Neural progenitor cell (in vitro differentiated cells): ENCODE measurements around the gene EMC8. TPM values are rescaled to one million over a fixed set of nuclear protein-coding genes. Genes with fewer than 3 reads are reported as not detected.

Source experiments
- DNase-seq: peaks from one replicate; pipeline ENCODE4 v3.0.0-alpha.2; 2016; ENCODE audit warnings: low spot score
- H2AFZ ChIP-seq: fragments of 200-600 bp; sonication (generic); replicated peaks from 2 replicates; pipeline ENCODE4 v1.6.1; 2016; ENCODE audit warnings: antibody characterized with exemption
- H3F3A ChIP-seq: fragments of 200-600 bp; sonication (generic); 2 replicates; pipeline ENCODE4 v1.6.1; 2016; ENCODE audit warnings: antibody characterized with exemption, low read depth
- H3K27ac ChIP-seq: fragments of 200-600 bp; sonication (generic); 2 replicates; pipeline ENCODE4 v1.5.1; 2016; ENCODE audit warnings: mild to moderate bottlenecking
- H3K27me3 ChIP-seq: fragments of 200-600 bp; sonication (generic); 2 replicates; pipeline ENCODE4 v1.6.1; 2016; ENCODE audit warnings: mild to moderate bottlenecking, moderate library complexity
- H3K36me3 ChIP-seq: fragments of 200-600 bp; sonication (generic); 2 replicates; pipeline ENCODE4 v1.5.1; 2016
- H3K4me1 ChIP-seq: fragments of 200-600 bp; sonication (generic); 2 replicates; pipeline ENCODE4 v1.6.1; 2016; ENCODE audit warnings: mixed run types
- H3K4me2 ChIP-seq: fragments of 200-600 bp; sonication (generic); 2 replicates; pipeline ENCODE4 v1.6.1; 2016
- H3K4me3 ChIP-seq: fragments of 200-600 bp; sonication (generic); 2 replicates; pipeline ENCODE4 v1.5.1; 2016
- H3K79me2 ChIP-seq: fragments of 200-600 bp; sonication (generic); 2 replicates; pipeline ENCODE4 v1.6.1; 2016; ENCODE audit warnings: low read depth
- H3K9ac ChIP-seq: fragments of 200-600 bp; sonication (generic); 2 replicates; pipeline ENCODE4 v1.6.1; 2016
- H3K9me3 ChIP-seq: fragments of 200-600 bp; sonication (generic); 2 replicates; pipeline ENCODE4 v1.5.1; 2016; ENCODE audit warnings: low read depth
- H4K20me1 ChIP-seq: fragments of 200-600 bp; sonication (generic); 2 replicates; pipeline ENCODE4 v1.6.1; 2016; ENCODE audit warnings: low read depth
- H3K27ac Mint-ChIP-seq: 3 replicates; pipeline ENCODE4 v1.8.0; 2021; ENCODE audit warnings: mixed read lengths
- H3K27me3 Mint-ChIP-seq: 2 replicates; pipeline ENCODE4 v1.8.0; 2022; ENCODE audit warnings: low read depth, mild to moderate bottlenecking, inconsistent platforms, moderate library complexity, mixed read lengths; ENCODE audit not compliant: insufficient read depth
- H3K36me3 Mint-ChIP-seq: 3 replicates; pipeline ENCODE4 v1.8.0; 2021; ENCODE audit warnings: mixed read lengths
- H3K4me1 Mint-ChIP-seq: 3 replicates; pipeline ENCODE4 v1.8.0; 2021; ENCODE audit warnings: mixed read lengths
- H3K4me3 Mint-ChIP-seq: 3 replicates; pipeline ENCODE4 v1.8.0; 2021; ENCODE audit warnings: mild to moderate bottlenecking, moderate library complexity, mixed read lengths
- H3K9me3 Mint-ChIP-seq: 3 replicates; pipeline ENCODE4 v1.8.0; 2020; ENCODE audit warnings: mixed read lengths
- EZH2 ChIP-seq: fragments of 200-600 bp; sonication (generic); IDR thresholded peaks from 2 replicates; pipeline ENCODE4 v1.6.1; 2017; ENCODE audit warnings: antibody characterized with exemption, mild to moderate bottlenecking, moderate library complexity
- EZH2phosphoT487 ChIP-seq: fragments of 200-600 bp; sonication (generic); IDR thresholded peaks from 2 replicates; pipeline ENCODE4 v1.6.1; 2017; ENCODE audit warnings: antibody characterized with exemption
- total RNA-seq: library from RNA; depleted of rRNA; stranded (reverse); fragments of >200 nt; gene quantifications from 2 replicates; pipeline ENCODE4 v1.2.3, GENCODE V29; 2015; ENCODE audit warnings: low replicate concordance
- TF ChIP-seq, protein P1 (sequence below): fragments of 200-600 bp; sonication (generic); IDR thresholded peaks from 2 replicates; pipeline ENCODE4 v1.5.1; 2017; ENCODE audit warnings: antibody characterized with exemption, mild to moderate bottlenecking

The EMC8 gene
- total RNA-seq, 1 donor from 2014 or later = 25.1 TPM

GRCh38 chr16:85750146-85750826, 49.1 kb downstream of the EMC8 start:
- H3K9me3 Mint-ChIP-seq = no peaks in the 10 kb centered on the region
- Histone ChIP-seq H2AFZ (peak overlapping the region; percentile 92), H4K20me1 (peaks cover 17% of the 10 kb centered on the region), H3K4me1 (peaks cover 27% of the 10 kb centered on the region), H3K9ac (no peak overlapping the region), H3K36me3 (no peaks in the 10 kb centered on the region), H3K79me2 (no peaks in the 10 kb centered on the region), H3F3A (peaks cover 18% of the 10 kb centered on the region), H3K4me2 (peak overlapping the region; percentile 84), H3K9me3 (no peaks in the 10 kb centered on the region), H3K27me3 (peaks cover 50% of the 10 kb centered on the region), H3K4me3 (peak overlapping the region; percentile 71), H3K27ac (no peak overlapping the region)
- peaks cover 11% of the 10 kb centered on the region for H3K4me1 Mint-ChIP-seq
- TF ChIP-seq, protein P1, sequence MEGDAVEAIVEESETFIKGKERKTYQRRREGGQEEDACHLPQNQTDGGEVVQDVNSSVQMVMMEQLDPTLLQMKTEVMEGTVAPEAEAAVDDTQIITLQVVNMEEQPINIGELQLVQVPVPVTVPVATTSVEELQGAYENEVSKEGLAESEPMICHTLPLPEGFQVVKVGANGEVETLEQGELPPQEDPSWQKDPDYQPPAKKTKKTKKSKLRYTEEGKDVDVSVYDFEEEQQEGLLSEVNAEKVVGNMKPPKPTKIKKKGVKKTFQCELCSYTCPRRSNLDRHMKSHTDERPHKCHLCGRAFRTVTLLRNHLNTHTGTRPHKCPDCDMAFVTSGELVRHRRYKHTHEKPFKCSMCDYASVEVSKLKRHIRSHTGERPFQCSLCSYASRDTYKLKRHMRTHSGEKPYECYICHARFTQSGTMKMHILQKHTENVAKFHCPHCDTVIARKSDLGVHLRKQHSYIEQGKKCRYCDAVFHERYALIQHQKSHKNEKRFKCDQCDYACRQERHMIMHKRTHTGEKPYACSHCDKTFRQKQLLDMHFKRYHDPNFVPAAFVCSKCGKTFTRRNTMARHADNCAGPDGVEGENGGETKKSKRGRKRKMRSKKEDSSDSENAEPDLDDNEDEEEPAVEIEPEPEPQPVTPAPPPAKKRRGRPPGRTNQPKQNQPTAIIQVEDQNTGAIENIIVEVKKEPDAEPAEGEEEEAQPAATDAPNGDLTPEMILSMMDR = no peak
- TF ChIP-seq EZH2 (peak; percentile 74), EZH2phosphoT487 (peak; percentile 59)
- peak; percentile 59 for DNase-seq
- peaks cover 19% of the 10 kb centered on the region for H3K27me3 Mint-ChIP-seq
- no peak overlapping the region for H3K27ac Mint-ChIP-seq
- peak overlapping the region; percentile 87 for H3K4me3 Mint-ChIP-seq
- no peaks in the 10 kb centered on the region for H3K36me3 Mint-ChIP-seq

DNA sequence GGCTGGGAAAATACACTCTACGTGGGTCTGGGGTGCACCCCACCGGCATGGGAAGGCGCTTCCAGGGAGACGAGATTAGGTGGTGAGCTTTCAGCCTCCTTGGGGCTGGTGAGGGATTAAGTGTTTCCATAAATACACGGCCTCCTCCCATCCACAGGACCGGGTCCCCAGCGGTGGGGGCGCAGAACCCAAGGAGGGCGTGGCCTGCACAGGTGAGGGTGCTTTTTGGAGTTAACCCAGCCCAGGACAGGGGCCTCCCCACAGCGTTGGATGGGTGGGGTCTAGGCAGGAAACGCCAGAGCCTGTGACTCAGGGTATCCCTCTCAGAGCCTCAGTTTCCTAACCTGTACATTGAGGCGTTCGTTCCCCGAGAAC, 49.6 kb downstream of the EMC8 start:
- H3K36me3 ChIP-seq = no peaks in the 10 kb centered on the region
- H3K4me3 ChIP-seq = peak overlapping the region; percentile 71
- peaks cover 18% of the 10 kb centered on the region for H3F3A ChIP-seq
- Mint-ChIP-seq H3K9me3 (no peaks in the 10 kb centered on the region), H3K4me3 (peak overlapping the region; percentile 87), H3K27me3 (peaks cover 19% of the 10 kb centered on the region), H3K36me3 (no peaks in the 10 kb centered on the region), H3K27ac (no peak overlapping the region), H3K4me1 (peaks cover 11% of the 10 kb centered on the region)
- H3K9ac ChIP-seq = no peak overlapping the region
- peaks cover 27% of the 10 kb centered on the region for H3K4me1 ChIP-seq
- TF ChIP-seq EZH2 (no peak), EZH2phosphoT487 (no peak)
- TF ChIP-seq, protein P1 = no peak
- H3K27ac ChIP-seq = no peak overlapping the region
- H2AFZ ChIP-seq = peak overlapping the region; percentile 92
- H4K20me1 ChIP-seq = peaks cover 17% of the 10 kb centered on the region
- H3K79me2 ChIP-seq = no peaks in the 10 kb centered on the region
- H3K4me2 ChIP-seq = peak overlapping the region; percentile 84
- peaks cover 50% of the 10 kb centered on the region for H3K27me3 ChIP-seq
- DNase-seq = no peak
- H3K9me3 ChIP-seq = no peaks in the 10 kb centered on the region

DNA sequence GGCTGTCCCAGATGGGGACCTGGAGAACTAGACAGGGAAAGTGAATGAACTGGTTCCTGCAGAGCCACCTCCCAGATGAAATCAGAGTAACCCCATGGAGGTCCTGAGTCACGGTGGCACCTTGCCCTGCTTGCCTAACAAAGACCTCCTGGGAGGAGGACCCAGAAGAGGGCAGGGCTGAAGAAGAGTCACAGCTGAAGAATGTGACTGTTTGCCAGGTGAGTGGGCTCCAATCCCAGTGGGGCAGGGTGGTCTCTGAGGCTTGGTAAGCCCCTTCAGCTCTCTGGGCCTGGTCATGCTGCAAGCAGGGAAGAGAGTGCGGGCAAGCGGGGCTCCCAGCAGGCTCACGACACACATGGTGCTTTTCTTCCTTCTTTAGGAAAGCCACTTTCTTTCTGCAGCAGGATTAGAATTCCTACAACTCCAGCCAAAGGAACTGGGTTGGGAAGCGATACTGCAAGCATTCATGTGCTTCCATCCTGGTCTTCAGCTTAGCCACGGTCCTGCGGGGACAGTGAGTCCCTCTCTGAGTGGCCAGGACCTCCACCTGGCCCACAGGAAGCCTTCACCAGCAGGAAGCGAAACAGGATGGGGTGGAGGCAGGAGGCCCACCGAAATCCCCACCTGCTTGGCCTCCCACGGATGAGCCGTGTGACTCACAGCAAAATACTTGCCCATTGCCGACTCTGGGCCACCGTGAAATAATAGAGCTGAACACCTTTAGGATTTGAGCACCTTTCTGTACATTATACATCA, 52.7 kb downstream of the EMC8 start:
- H3K27me3 ChIP-seq = peaks cover 28% of the 10 kb centered on the region
- peaks cover 8% of the 10 kb centered on the region for H3F3A ChIP-seq
- TF ChIP-seq EZH2 (no peak), EZH2phosphoT487 (no peak)
- TF ChIP-seq, protein P1 = no peak
- peaks cover 12% of the 10 kb centered on the region for H3K4me1 Mint-ChIP-seq
- H2AFZ ChIP-seq = no peak overlapping the region
- H3K27ac Mint-ChIP-seq = no peak overlapping the region
- no peak overlapping the region for H3K9ac ChIP-seq
- no peak overlapping the region for H3K4me3 ChIP-seq
- H3K79me2 ChIP-seq = no peaks in the 10 kb centered on the region
- no peaks in the 10 kb centered on the region for H3K9me3 ChIP-seq
- no peak overlapping the region for H3K27ac ChIP-seq
- H3K36me3 Mint-ChIP-seq = no peaks in the 10 kb centered on the region
- no peak overlapping the region for H3K4me2 ChIP-seq
- no peak overlapping the region for H3K4me3 Mint-ChIP-seq
- H3K4me1 ChIP-seq = peaks cover 16% of the 10 kb centered on the region
- peaks cover 16% of the 10 kb centered on the region for H3K27me3 Mint-ChIP-seq
- no peak for DNase-seq
- H3K9me3 Mint-ChIP-seq = no peaks in the 10 kb centered on the region
- H4K20me1 ChIP-seq = peaks cover 6% of the 10 kb centered on the region
- H3K36me3 ChIP-seq = no peaks in the 10 kb centered on the region
